Esophagus squamous epithelium (tissue), 4 donors: Measurements from ENCODE around the gene LSM4.

Experiments used
- CTCF ChIP-seq, 6 experiments: fragments of 450-650 bp in 4 of 6; fragments of 200-600 bp in 2 of 6; sonication (generic) in 2 of 6; IDR thresholded peaks; one replicate each; pipeline ENCODE4 v1.5.1; 2016 to 2019; ENCODE audit warnings: antibody characterized with exemption in 6 of 6, mild to moderate bottlenecking in 4 of 6, moderate library complexity in 4 of 6
- POLR2A ChIP-seq, 4 donors: fragments of 450-650 bp; IDR thresholded peaks; one replicate each; pipeline ENCODE4 v1.6.1; 2017; ENCODE audit warnings: antibody characterized with exemption in 4 of 4, mild to moderate bottlenecking in 4 of 4, moderate library complexity in 3 of 4

GRCh38 chr19:18299654-18300053 lies 23.2 kb downstream of the LSM4 start:
- no peak for TF ChIP-seq CTCF (IDR thresholded peaks at IDR 0.05)
- TF ChIP-seq POLR2A (IDR thresholded peaks at IDR 0.05), result no peak
